GM12878 (cell line): ENCODE results near the gene PLCG1.

Experiments used
- BHLHE40 ChIP-seq, 2 experiments: fragments of 450-650 bp in 1 of 2; IDR thresholded peaks; 2 replicates each; pipeline ENCODE4 v1.6.1; 2011 to 2017; ENCODE audit warnings: low read depth in 2 of 2, borderline replicate concordance in 1 of 2, improper control_type of control experiment in 1 of 2, low read length in 1 of 2, mild to moderate bottlenecking in 1 of 2
- CTCF ChIP-seq, 3 experiments: IDR thresholded peaks in 2 of 3; conservative IDR thresholded peaks in 1 of 3; 2 replicates each; pipeline ENCODE4 v1.5.1; 2011; ENCODE audit warnings: low read depth in 3 of 3, low read length in 3 of 3, mild to moderate bottlenecking in 3 of 3, control low read depth in 2 of 3, moderate library complexity in 2 of 3, inconsistent platforms in 1 of 3, mixed read lengths in 1 of 3; ENCODE audit not compliant: control insufficient read depth in 2 of 3, insufficient read depth in 1 of 3; ENCODE audit errors: extremely low read depth in 1 of 3
- FOXM1 ChIP-seq: IDR thresholded peaks from 2 replicates; pipeline ENCODE4 v1.6.1; 2012; ENCODE audit warnings: low read depth, mild to moderate bottlenecking, inconsistent platforms, low read length, moderate library complexity
- MAX ChIP-seq: IDR thresholded peaks from 2 replicates; pipeline ENCODE4 v1.6.1; 2012; ENCODE audit warnings: low read depth, low read length, improper control_type of control experiment
- SMC3 ChIP-seq: IDR thresholded peaks from 2 replicates; pipeline ENCODE4 v1.6.1; 2011; ENCODE audit warnings: low read length, improper control_type of control experiment, borderline replicate concordance

- no peak for TF ChIP-seq BHLHE40 (IDR thresholded peaks at IDR 0.05; ENCODE audit: borderline replicate concordance in 1 of 2, low read depth in 2 of 2, low read length in 1 of 2)
- no peak for TF ChIP-seq CTCF (IDR thresholded peaks at IDR 0.05 in 2 of 3, conservative IDR thresholded peaks at IDR 0.05 in 1 of 3; ENCODE audit: control insufficient read depth in 2 of 3, extremely low read depth in 1 of 3, insufficient read depth in 1 of 3, low read depth in 3 of 3, low read length in 3 of 3)
- TF ChIP-seq FOXM1 = no peak
- no peak for TF ChIP-seq MAX
- TF ChIP-seq SMC3 = no peak
Observed at GRCh38 chr20:41123631-41124030, 13.7 kb upstream of the PLCG1 start.
